DND-41 (cell line): ENCODE results near the gene ASB18.

ENCODE experiments used
- CTCF ChIP-seq: IDR thresholded peaks from 2 replicates; pipeline ENCODE4 v1.5.1; 2012; ENCODE audit warnings: borderline replicate concordance, low read length, moderate library complexity, mild to moderate bottlenecking; ENCODE audit not compliant: poor library complexity, severe bottlenecking; ENCODE audit errors: extremely low read depth
- EZH2 ChIP-seq: IDR thresholded peaks from 3 replicates; pipeline ENCODE4 v1.6.1; 2012; ENCODE audit warnings: borderline replicate concordance, low read depth, mild to moderate bottlenecking, moderate library complexity, low read length, inconsistent platforms; ENCODE audit not compliant: severe bottlenecking

GRCh38 chr2:236175548-236176150 is 88.6 kb downstream of the ASB18 start:
- TF ChIP-seq CTCF, result no peak
- TF ChIP-seq EZH2, result no peak
